ENCODE measurements around the gene MYH8.

The MYH8 gene

GRCh38 chr17:10380631-10381408, 40.9 kb downstream of the MYH8 start:
- DNase-seq (ENCODE audit: low spot score): no peak

GRCh38 chr17:10372906-10373305, 48.8 kb downstream of the MYH8 start, which contains the start of gene MYH13:
MYH13 (minus strand) TSS chr17:10373006; CDS start chr17:10364530, 8,476 bp downstream.
- DNase-seq (ENCODE audit: low spot score): no peak

- DNase-seq (ENCODE audit: low spot score): no peak
These were observed 51.6 kb downstream of the MYH8 start for GRCh38 chr17:10370016-10370608.

- no peak for DNase-seq (ENCODE audit: low spot score)
These were observed 52.5 kb downstream of the MYH8 start for GRCh38 chr17:10369239-10369638.

- no peak for DNase-seq (ENCODE audit: low spot score)
These were observed 53.2 kb downstream of the MYH8 start for GRCh38 chr17:10368561-10368960.

- no peak for DNase-seq (ENCODE audit: low spot score)
These were observed 61.2 kb downstream of the MYH8 start for GRCh38 chr17:10360578-10360977.

GRCh38 chr17:10357768-10358167, 64.0 kb downstream of the MYH8 start:
- DNase-seq (ENCODE audit: low spot score): peak; percentile 40

- no peak for DNase-seq (ENCODE audit: low spot score)
These were observed 67.1 kb downstream of the MYH8 start for GRCh38 chr17:10354651-10355050.

GRCh38 chr17:10352893-10353292, 68.9 kb downstream of the MYH8 start:
- no peak for DNase-seq (ENCODE audit: low spot score)

- peak; percentile 20 for DNase-seq (ENCODE audit: low spot score)
These were observed 72.3 kb downstream of the MYH8 start for GRCh38 chr17:10349403-10349802.

- DNase-seq (ENCODE audit: low spot score): no peak
These were observed 76.9 kb downstream of the MYH8 start for GRCh38 chr17:10344816-10345215.

Measured in COLO829 (cell line).